Esophagus muscularis mucosa (tissue), 4 donors: Measurements from ENCODE around the gene BMP8A. TPM values are rescaled to one million over a fixed set of nuclear protein-coding genes. Genes with fewer than 3 reads are reported as not detected.
"Not testable (repeated sequence)": the region's sequence is repeated elsewhere in the genome, so short reads cannot be mapped to it uniquely, and the experiment has no call there.

Experiments
- DNase-seq: peaks from one replicate; pipeline ENCODE4 v3.0.0-alpha.2; 2017; ENCODE audit errors: extremely low spot score
- H3K27ac ChIP-seq, 4 donors: fragments of 200-600 bp; sonication (generic); replicated peaks in 1 of 4; 1 replicate in 3 of 4; 2 replicates in 1 of 4; pipeline ENCODE4 v1.5.1; 2016 to 2019; ENCODE audit warnings: mild to moderate bottlenecking in 1 of 4
- H3K27me3 ChIP-seq, 4 donors: fragments of 200-600 bp; sonication (generic); one replicate each; pipeline versions ENCODE4 v1.5.1 to v1.6.0; 2016 to 2019
- H3K36me3 ChIP-seq, 4 donors: fragments of 200-600 bp; sonication (generic); one replicate each; pipeline ENCODE4 v1.5.1; 2016 to 2019
- H3K4me1 ChIP-seq, 4 donors: fragments of 200-600 bp; sonication (generic); one replicate each; pipeline ENCODE4 v1.5.1; 2016 to 2019
- H3K4me3 ChIP-seq, 4 donors: fragments of 200-600 bp; sonication (generic); 1 replicate in 2 of 4; 2 replicates in 2 of 4; pipeline ENCODE4 v1.5.1; 2016 to 2019; ENCODE audit warnings: mild to moderate bottlenecking in 4 of 4, moderate library complexity in 1 of 4
- H3K9me3 ChIP-seq, 4 donors: fragments of 200-600 bp; sonication (generic); 1 replicate in 3 of 4; 2 replicates in 1 of 4; pipeline ENCODE4 v1.5.1; 2016 to 2019
- CTCF ChIP-seq, 3 experiments: fragments of 200-600 bp in 2 of 3; fragments of 450-650 bp in 1 of 3; sonication (generic) in 2 of 3; IDR thresholded peaks; one replicate each; pipeline ENCODE4 v1.5.1; 2017 to 2019; ENCODE audit warnings: antibody characterized with exemption in 3 of 3, mild to moderate bottlenecking in 2 of 3, moderate library complexity in 1 of 3
- EP300 ChIP-seq: sonication (generic); formaldehyde crosslinking; IDR thresholded peaks from one replicate; pipeline ENCODE4 v1.6.1; 2017; ENCODE audit warnings: antibody characterized with exemption
- POLR2A ChIP-seq: fragments of 450-650 bp; IDR thresholded peaks from one replicate; pipeline ENCODE4 v1.6.1; 2017; ENCODE audit warnings: antibody characterized with exemption, moderate library complexity, mild to moderate bottlenecking, low read depth
- POLR2AphosphoS5 ChIP-seq, 2 donors: sonication (generic); formaldehyde crosslinking; IDR thresholded peaks; one replicate each; pipeline ENCODE4 v1.6.1; 2017; ENCODE audit warnings: antibody characterized with exemption in 2 of 2
- WGBS: methylation state at CpG from one replicate; pipeline ENCODE4 v1.1.5; 2018; 5-methylcytosine and 5-hydroxymethylcytosine counted together
- intact Hi-C: fragments of 100-400 bp; cut with DNase I; formaldehyde crosslinking; loops from one replicate; pipeline ENCODE4 v1.15.1; 2023
- total RNA-seq, 4 donors: library from RNA; depleted of rRNA; stranded (reverse); fragments of >200 nt; gene quantifications; one replicate each; pipeline versions ENCODE4 v1.1.0 to v1.2.1, GENCODE V29; 2016

The BMP8A gene
- total RNA-seq, 4 donors from 2014 or later, result 0.99 to 3.0 (median 2.2) TPM

- intact Hi-C loops, result no loop called here
- 94% methylated on average over 11 of the region's 17 CpGs for WGBS
- Histone ChIP-seq H3K9me3 (no peaks in the 10 kb centered on the region), H3K36me3 (peaks cover 12 to 64% (median 44%) of the 10 kb centered on the region in 4 donors), H3K27me3 (no peaks in the 10 kb centered on the region), H3K4me3 (no peak overlapping the region), H3K4me1 (no peaks in the 10 kb centered on the region), H3K27ac (no peak overlapping the region)
- no peak for DNase-seq
- TF ChIP-seq POLR2A, result no peak
- TF ChIP-seq POLR2AphosphoS5 (IDR thresholded peaks at IDR 0.05), result no peak
- no peak for TF ChIP-seq CTCF (IDR thresholded peaks at IDR 0.05)
- no peak for TF ChIP-seq EP300
These were observed 34.1 kb downstream of the BMP8A start for GRCh38 chr1:39525366-39526165.

- Histone ChIP-seq H3K4me3 (no peak overlapping the region), H3K4me1 (no peaks in the 10 kb centered on the region), H3K27me3 (no peaks in the 10 kb centered on the region), H3K9me3 (no peaks in the 10 kb centered on the region), H3K36me3 (peaks cover 19 to 74% (median 53%) of the 10 kb centered on the region in 4 donors), H3K27ac (peak overlapping the region in 1 of 4 donors; percentile 34)
- WGBS, result 94% methylated on average over 9 of the region's 11 CpGs
- no peak for DNase-seq
- no peak for TF ChIP-seq CTCF (IDR thresholded peaks at IDR 0.05)
- TF ChIP-seq POLR2AphosphoS5 (IDR thresholded peaks at IDR 0.05), result no peak
- no peak for TF ChIP-seq EP300
- intact Hi-C loops, result no loop called here
These were observed 35.2 kb downstream of the BMP8A start for GRCh38 chr1:39526466-39527189.

GRCh38 chr1:39527190-39527579, 35.7 kb downstream of the BMP8A start:
- H3K4me3 ChIP-seq, intact Hi-C loops, H3K27me3 ChIP-seq, H3K9me3 ChIP-seq, DNase-seq, H3K4me1 ChIP-seq: not testable (repeated sequence)
- Histone ChIP-seq H3K36me3 (peaks cover 19 to 78% (median 57%) of the 10 kb centered on the region in 4 donors), H3K27ac (peak overlapping the region in 1 of 4 donors; percentile 34)
- 62% methylated on average over 3 of the region's 8 CpGs for WGBS

GRCh38 chr1:39528082-39528481, 36.6 kb downstream of the BMP8A start:
- 79% methylated on average over 4 of the region's 4 CpGs for WGBS

More at GRCh38 chr1:39528082-39528481, 36.6 kb downstream of the BMP8A start:
- Histone ChIP-seq H3K4me1 (no peaks in the 10 kb centered on the region), H3K36me3 (peaks cover 19 to 84% (median 61%) of the 10 kb centered on the region in 4 donors), H3K4me3 (no peak overlapping the region), H3K27me3 (no peaks in the 10 kb centered on the region), H3K9me3 (no peaks in the 10 kb centered on the region), H3K27ac (no peak overlapping the region)
- TF ChIP-seq POLR2AphosphoS5 (IDR thresholded peaks at IDR 0.05) (no peak), EP300 (no peak), CTCF (IDR thresholded peaks at IDR 0.05) (no peak), POLR2A (no peak)
- intact Hi-C loops, result no loop called here
- no peak for DNase-seq
